Hematopoietic multipotent progenitor cell treated with erythropoietin and hydrocortisone succinate and interleukin-3 and kit ligand, for 8 days (in vitro differentiated cells): ENCODE measurements around the gene PEF1.

Source experiments
- DNase-seq: peaks from one replicate; pipeline ENCODE4 v3.0.0-alpha.2; 2015

PEF1 gene

GRCh38 chr1:31652891-31653499 lies 8.3 kb upstream of the PEF1 start:
- DNase-seq: no peak

GRCh38 chr1:31651766-31652165 lies 7.1 kb upstream of the PEF1 start:
- DNase-seq: no peak

- no peak for DNase-seq
Measured at GRCh38 chr1:31651089-31651420, 6.4 kb upstream of the PEF1 start.

- no peak for DNase-seq
Measured at GRCh38 chr1:31650161-31651088, 5.7 kb upstream of the PEF1 start.

- DNase-seq: no peak
Measured at GRCh38 chr1:31648641-31649357, 4.1 kb upstream of the PEF1 start.

- DNase-seq: no peak
Measured at GRCh38 chr1:31648190-31648589, 3.5 kb upstream of the PEF1 start.

GRCh38 chr1:31647106-31647505 lies 2.4 kb upstream of the PEF1 start:
- DNase-seq: no peak

- DNase-seq: no peak
Measured at GRCh38 chr1:31646259-31646960, 1.7 kb upstream of the PEF1 start.

GRCh38 chr1:31645274-31645568 lies 545 bp upstream of the PEF1 start:
- no peak for DNase-seq

GRCh38 chr1:31643976-31644559 lies 608 bp downstream of the PEF1 start:
- no peak for DNase-seq

- DNase-seq: no peak
Measured at GRCh38 chr1:31642897-31643296, 1.8 kb downstream of the PEF1 start.

- DNase-seq: no peak
Measured at GRCh38 chr1:31642366-31642765, 2.3 kb downstream of the PEF1 start.

GRCh38 chr1:31640964-31641363 lies 3.7 kb downstream of the PEF1 start:
- no peak for DNase-seq

GRCh38 chr1:31640179-31640578 lies 4.5 kb downstream of the PEF1 start:
- DNase-seq: no peak

- DNase-seq: no peak
Measured at GRCh38 chr1:31639543-31639942, 5.1 kb downstream of the PEF1 start.

- no peak for DNase-seq
Measured at GRCh38 chr1:31637915-31638673, 6.6 kb downstream of the PEF1 start.

- peak; percentile 53 for DNase-seq
Measured at GRCh38 chr1:31633117-31633516, 11.6 kb downstream of the PEF1 start.

- DNase-seq: no peak
Measured at GRCh38 chr1:31632649-31633048, 12.0 kb downstream of the PEF1 start.

- DNase-seq: no peak
Measured at GRCh38 chr1:31628931-31629556, 15.6 kb downstream of the PEF1 start.

GRCh38 chr1:31627930-31628559 lies 16.6 kb downstream of the PEF1 start:
- no peak for DNase-seq

GRCh38 chr1:31627301-31627929 lies 17.3 kb downstream of the PEF1 start:
- no peak for DNase-seq
